CD4-positive, alpha-beta T cell (primary cell): ENCODE data around the gene RHBDL1. TPM values are rescaled to one million over a fixed set of nuclear protein-coding genes. Genes with fewer than 3 reads are reported as not detected.
A peak's percentile ranks its signal among the peaks of the same experiment; 100 is the strongest.

Experiments
- ATAC-seq: fragments of 200-7000 bp; cut with Tn5 transposase; one replicate; pipeline ENCODE4 v1.10.0; 2022; ENCODE audit warnings: mild to moderate bottlenecking; ENCODE audit not compliant: poor library complexity
- CTCF ChIA-PET: fragments of 350-600 bp; sonication (Branson Sonifier 250); formaldehyde crosslinking; loops from one replicate; lab custom pipeline; 2021; ENCODE audit warnings: antibody characterized with exemption, inconsistent platforms; lab: Charles Lee
- POLR2A ChIA-PET: fragments of 350-600 bp; sonication (Branson Sonifier 250); formaldehyde crosslinking; loops from one replicate; lab custom pipeline; 2021; ENCODE audit warnings: antibody characterized with exemption, inconsistent platforms; lab: Charles Lee
- DNase-seq, 14 experiments: peaks; one replicate each; pipeline ENCODE4 v3.0.0-alpha.2; 2013 to 2020; ENCODE audit warnings: mixed read lengths in 2 of 14
- H3K27ac ChIP-seq, 2 donors: one replicate each; pipeline versions ENCODE4 v1.5.1 to v1.7.0; 2013; ENCODE audit warnings: low read length in 2 of 2, low read depth in 1 of 2, mild to moderate bottlenecking in 1 of 2
- H3K27me3 ChIP-seq, 2 experiments: 1 replicate in 1 of 2; 2 replicates in 1 of 2; pipeline versions ENCODE4 v1.6.1 to v1.7.0; 2013; ENCODE audit warnings: low read length in 2 of 2, control low read depth in 1 of 2, mild to moderate bottlenecking in 1 of 2, moderate library complexity in 1 of 2; ENCODE audit not compliant: insufficient read depth in 2 of 2, control insufficient read depth in 1 of 2
- H3K36me3 ChIP-seq: one replicate; pipeline ENCODE4 v1.6.1; 2013; ENCODE audit warnings: low read length, control low read depth; ENCODE audit not compliant: insufficient read depth
- H3K4me1 ChIP-seq: one replicate; pipeline ENCODE4 v1.6.1; 2013; ENCODE audit warnings: low read length, control low read depth; ENCODE audit not compliant: insufficient read depth
- H3K4me3 ChIP-seq: one replicate; pipeline ENCODE4 v1.5.1; 2013; ENCODE audit warnings: mild to moderate bottlenecking, low read length, moderate library complexity
- H3K9me3 ChIP-seq, 2 experiments: 1 replicate in 1 of 2; 2 replicates in 1 of 2; pipeline versions ENCODE4 v1.6.1 to v1.7.0; 2013; ENCODE audit warnings: low read length in 2 of 2, mild to moderate bottlenecking in 2 of 2, control low read depth in 1 of 2, moderate library complexity in 1 of 2; ENCODE audit not compliant: control insufficient read depth in 1 of 2, insufficient read depth in 1 of 2
- H3K27ac Mint-ChIP-seq: one replicate; pipeline ENCODE4 v1.8.0; 2020; ENCODE audit warnings: mixed read lengths
- H3K27me3 Mint-ChIP-seq: one replicate; pipeline ENCODE4 v1.8.0; 2021; ENCODE audit warnings: mixed read lengths
- H3K36me3 Mint-ChIP-seq: one replicate; pipeline ENCODE4 v1.8.0; 2021; ENCODE audit warnings: low read depth, mixed read lengths
- H3K4me1 Mint-ChIP-seq: one replicate; pipeline ENCODE4 v1.8.0; 2021; ENCODE audit warnings: low read depth, mixed read lengths
- H3K4me3 Mint-ChIP-seq: one replicate; pipeline ENCODE4 v1.8.0; 2020; ENCODE audit warnings: mild to moderate bottlenecking, mixed read lengths
- H3K9me3 Mint-ChIP-seq: one replicate; pipeline ENCODE4 v1.8.0; 2020; ENCODE audit warnings: mixed read lengths
- intact Hi-C, 2 experiments: fragments of 100-400 bp; cut with DNase I in 1 of 2; cut with micrococcal nuclease in 1 of 2; formaldehyde crosslinking; loops; one replicate each; pipeline versions ENCODE4 v1.15.1 to v1.9.0; 2023 to 2025; cut with DNase I, micrococcal nuclease
- total RNA-seq, 174 experiments: library from RNA in 2 of 174; stranded (reverse) in 2 of 174; gene quantifications; one replicate each; pipeline ENCODE4 v1.2.3 and lab custom pipeline; 2021 to 2026
- TF ChIP-seq, protein P1 (sequence below): fragments of 200-600 bp; IDR thresholded peaks from one replicate; pipeline ENCODE4 v1.8.0; 2022; ENCODE audit warnings: antibody characterized with exemption, mild to moderate bottlenecking

RHBDL1 gene
- total RNA-seq, 2 experiments from 2014 or later = 6.6 to 6.9 TPM

DNA sequence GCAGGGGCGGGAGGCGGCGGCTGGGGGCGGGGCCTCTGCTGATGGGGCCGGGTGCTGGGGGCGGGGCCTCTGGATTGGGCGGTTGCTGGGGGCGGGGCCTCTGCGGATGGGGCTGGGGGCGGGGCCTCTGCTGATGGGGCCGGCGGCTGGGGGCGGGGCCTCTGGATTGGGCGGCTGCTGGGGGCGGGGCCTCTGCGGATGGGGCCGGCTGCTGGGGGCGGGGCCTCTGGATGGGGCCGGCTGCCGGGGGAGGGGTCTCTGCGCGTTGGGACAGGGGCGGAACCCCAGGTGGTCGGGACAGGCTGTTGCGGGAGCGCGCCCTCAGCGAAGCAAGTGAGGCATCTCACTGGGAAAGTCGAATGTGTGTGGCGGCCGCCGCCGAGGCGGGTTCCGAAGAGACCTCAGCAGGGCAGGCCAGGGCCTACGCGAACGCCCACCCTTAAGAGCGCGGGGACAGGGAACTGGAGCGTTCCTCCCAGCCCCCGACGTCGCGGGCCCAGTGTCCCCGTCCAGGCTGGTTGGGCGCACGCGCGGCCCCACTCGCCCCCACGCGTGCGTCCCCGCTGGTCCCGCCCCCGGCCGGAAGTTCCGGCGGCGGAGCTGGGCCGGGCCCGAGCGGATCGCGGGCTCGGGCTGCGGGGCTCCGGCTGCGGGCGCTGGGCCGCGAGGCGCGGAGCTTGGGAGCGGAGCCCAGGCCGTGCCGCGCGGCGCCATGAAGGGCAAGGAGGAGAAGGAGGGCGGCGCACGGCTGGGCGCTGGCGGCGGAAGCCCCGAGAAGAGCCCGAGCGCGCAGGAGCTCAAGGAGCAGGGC lies 4.5 kb downstream of the RHBDL1 start, which contains the start of gene STUB1:
Gene STUB1, plus strand, starts transcription at position 597 of the 811 bp plus-strand sequence. Its CDS starts 116 bp downstream, at position 713.
- CTCF ChIA-PET = no interaction called here
- Histone ChIP-seq H3K4me1 (peaks cover 73% of the 10 kb centered on the region), H3K9me3 (no peaks in the 10 kb centered on the region), H3K27me3 (peaks cover 6 to 9% of the 10 kb centered on the region in 2 experiments), H3K27ac (peak within 1 kb of the TSS; percentile 41 to 91), H3K4me3 (peak within 1 kb of the TSS; percentile 76), H3K36me3 (peaks cover 18% of the 10 kb centered on the region)
- H3K27me3 Mint-ChIP-seq = no peaks in the 10 kb centered on the region
- no peaks in the 10 kb centered on the region for H3K9me3 Mint-ChIP-seq
- peak within 1 kb of the TSS; percentile 86 for H3K4me3 Mint-ChIP-seq
- DNase-seq = peak; percentile 75 to 97 (median 85)
- H3K27ac Mint-ChIP-seq = peak within 1 kb of the TSS; percentile 70
- TF ChIP-seq, protein P1, sequence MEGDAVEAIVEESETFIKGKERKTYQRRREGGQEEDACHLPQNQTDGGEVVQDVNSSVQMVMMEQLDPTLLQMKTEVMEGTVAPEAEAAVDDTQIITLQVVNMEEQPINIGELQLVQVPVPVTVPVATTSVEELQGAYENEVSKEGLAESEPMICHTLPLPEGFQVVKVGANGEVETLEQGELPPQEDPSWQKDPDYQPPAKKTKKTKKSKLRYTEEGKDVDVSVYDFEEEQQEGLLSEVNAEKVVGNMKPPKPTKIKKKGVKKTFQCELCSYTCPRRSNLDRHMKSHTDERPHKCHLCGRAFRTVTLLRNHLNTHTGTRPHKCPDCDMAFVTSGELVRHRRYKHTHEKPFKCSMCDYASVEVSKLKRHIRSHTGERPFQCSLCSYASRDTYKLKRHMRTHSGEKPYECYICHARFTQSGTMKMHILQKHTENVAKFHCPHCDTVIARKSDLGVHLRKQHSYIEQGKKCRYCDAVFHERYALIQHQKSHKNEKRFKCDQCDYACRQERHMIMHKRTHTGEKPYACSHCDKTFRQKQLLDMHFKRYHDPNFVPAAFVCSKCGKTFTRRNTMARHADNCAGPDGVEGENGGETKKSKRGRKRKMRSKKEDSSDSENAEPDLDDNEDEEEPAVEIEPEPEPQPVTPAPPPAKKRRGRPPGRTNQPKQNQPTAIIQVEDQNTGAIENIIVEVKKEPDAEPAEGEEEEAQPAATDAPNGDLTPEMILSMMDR = no peak
- POLR2A ChIA-PET = interaction anchor here (0.7 to 4.8 kb wide), 17 partner anchors 9 to 1525 kb away, joined by 3 to 55 read pairs (median 4); partner anchors contain the start of genes ANTKMT, METTL26, MLST8 and RHOT2
- ATAC-seq = peak; percentile 63
- H3K4me1 Mint-ChIP-seq = peaks cover 23% of the 10 kb centered on the region
- peaks cover 19% of the 10 kb centered on the region for H3K36me3 Mint-ChIP-seq
- intact Hi-C loops = no loop called here

DNA sequence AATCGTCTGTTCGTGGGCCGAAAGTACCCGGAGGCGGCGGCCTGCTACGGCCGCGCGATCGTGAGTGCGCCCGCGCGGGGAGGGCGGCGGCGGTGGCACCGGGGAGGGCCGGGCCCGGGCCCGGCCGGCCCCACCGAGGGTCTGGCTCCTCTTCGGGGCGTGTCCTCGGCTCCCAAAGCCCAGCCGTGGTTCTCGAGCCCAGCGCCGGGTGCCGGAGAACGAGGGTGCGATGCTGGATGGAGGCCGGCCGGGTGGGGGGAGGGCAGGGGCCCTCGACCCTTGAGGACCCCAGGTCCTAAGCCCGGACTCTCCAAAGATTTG lies 5.1 kb downstream of the RHBDL1 start:
- Mint-ChIP-seq H3K4me3 (peak overlapping the region; percentile 83), H3K27me3 (no peaks in the 10 kb centered on the region), H3K4me1 (peaks cover 20% of the 10 kb centered on the region), H3K9me3 (no peaks in the 10 kb centered on the region), H3K27ac (peak overlapping the region; percentile 70), H3K36me3 (peaks cover 19% of the 10 kb centered on the region)
- peak overlapping the region; percentile 76 for H3K4me3 ChIP-seq
- ChIA-PET CTCF (no interaction called here), POLR2A (interaction anchor here (0.7 to 4.8 kb wide), 14 partner anchors 9 to 1525 kb away, joined by 3 to 55 read pairs (median 4); partner anchors contain the start of genes ANTKMT, METTL26, MLST8 and RHOT2)
- DNase-seq (no peak), ATAC-seq (no peak)
- intact Hi-C loops = no loop called here
- peak overlapping the region; percentile 41 to 53 for H3K27ac ChIP-seq
- TF ChIP-seq, protein P1 = no peak
- H3K27me3 ChIP-seq = peaks cover 5% of the 10 kb centered on the region in 2 experiments
- H3K36me3 ChIP-seq = peaks cover 18% of the 10 kb centered on the region
- H3K4me1 ChIP-seq = peaks cover 74% of the 10 kb centered on the region
- H3K9me3 ChIP-seq = no peaks in the 10 kb centered on the region

DNA sequence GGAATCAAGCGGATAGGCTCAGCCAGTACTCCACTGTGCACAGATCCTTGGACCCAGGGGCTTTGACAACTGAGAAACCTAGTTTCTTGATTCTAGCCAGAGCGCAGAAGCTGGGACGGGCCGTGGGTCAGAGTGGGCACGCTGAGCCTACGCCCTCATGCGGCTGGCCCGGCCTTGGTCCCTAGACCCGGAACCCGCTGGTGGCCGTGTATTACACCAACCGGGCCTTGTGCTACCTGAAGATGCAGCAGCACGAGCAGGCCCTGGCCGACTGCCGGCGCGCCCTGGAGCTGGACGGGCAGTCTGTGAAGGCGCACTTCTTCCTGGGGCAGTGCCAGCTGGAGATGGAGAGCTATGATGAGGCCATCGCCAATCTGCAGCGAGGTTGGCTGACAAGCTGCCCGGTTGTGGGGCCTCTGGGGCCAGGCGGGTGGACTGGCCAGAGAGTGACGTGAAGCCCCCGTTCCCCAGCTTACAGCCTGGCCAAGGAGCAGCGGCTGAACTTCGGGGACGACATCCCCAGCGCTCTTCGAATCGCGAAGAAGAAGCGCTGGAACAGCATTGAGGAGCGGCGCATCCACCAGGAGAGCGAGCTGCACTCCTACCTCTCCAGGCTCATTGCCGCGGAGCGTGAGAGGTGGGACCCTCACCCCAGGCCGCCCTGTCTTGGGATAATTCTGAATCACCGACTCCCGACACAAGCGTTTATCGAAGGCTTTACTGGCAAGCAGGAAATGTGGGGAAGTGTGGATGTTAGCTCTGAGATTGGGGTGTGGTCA lies 5.7 kb downstream of the RHBDL1 start:
- Mint-ChIP-seq H3K27ac (peak overlapping the region; percentile 70), H3K4me1 (peaks cover 20% of the 10 kb centered on the region), H3K36me3 (peaks cover 19% of the 10 kb centered on the region), H3K4me3 (peak overlapping the region; percentile 83), H3K9me3 (no peaks in the 10 kb centered on the region), H3K27me3 (no peaks in the 10 kb centered on the region)
- Histone ChIP-seq H3K27ac (peak overlapping the region; percentile 41 to 53), H3K4me1 (peaks cover 74% of the 10 kb centered on the region), H3K4me3 (peak overlapping the region; percentile 76), H3K9me3 (no peaks in the 10 kb centered on the region), H3K27me3 (peaks cover 5% of the 10 kb centered on the region in 2 experiments), H3K36me3 (peaks cover 20% of the 10 kb centered on the region)
- intact Hi-C loops = no loop called here
- ChIA-PET CTCF (no interaction called here), POLR2A (interaction anchor here (1.0 to 4.8 kb wide), 14 partner anchors 8 to 1524 kb away, joined by 3 to 55 read pairs (median 5); partner anchors contain the start of genes ANTKMT, METTL26, MLST8 and RHOT2)
- TF ChIP-seq, protein P1 = no peak
- ATAC-seq (no peak), DNase-seq (no peak)
